ENCODE results near the gene CRTAC1.
A peak's percentile ranks its signal among the peaks of the same experiment; 100 is the strongest.

CRTAC1 gene

GRCh38 chr10:97868134-97868685 is 162.2 kb downstream of the CRTAC1 start:
- Histone ChIP-seq H3K4me2 (peak overlapping the region in 4 of 11 experiments; percentile 63 to 86 (median 82); a peak in 4 of 22 replicates), H4K20me1 (no peaks in the 10 kb centered on the region; a peak in 1 of 22 replicates), H3K27me3 (no peaks in the 10 kb centered on the region), H3K9ac (no peak overlapping the region), H3K27ac (no peak overlapping the region), H3K9me3 (replicated peaks in 1 of 11) (no peaks in the 10 kb centered on the region), H3K36me3 (no peaks in the 10 kb centered on the region), H3K4me3 (no peak overlapping the region), H3K4me1 (peaks cover 10 to 24% (median 17%) of the 10 kb centered on the region in 10 experiments)
- no peak for TF ChIP-seq Cebpa-rat (IDR thresholded peaks at IDR 0.05)

GRCh38 chr10:97867220-97867800 is 163.1 kb downstream of the CRTAC1 start:
- no peaks in the 10 kb centered on the region for H3K9me3 ChIP-seq (replicated peaks in 1 of 11)
- peaks cover 10 to 24% (median 17%) of the 10 kb centered on the region in 10 experiments for H3K4me1 ChIP-seq
- no peak overlapping the region for H3K4me2 ChIP-seq
- H3K4me3 ChIP-seq = no peak overlapping the region
- H3K27ac ChIP-seq = no peak overlapping the region
- no peaks in the 10 kb centered on the region for H3K27me3 ChIP-seq
- no peaks in the 10 kb centered on the region; a peak in 1 of 22 replicates for H4K20me1 ChIP-seq
- H3K9ac ChIP-seq = no peak overlapping the region
- no peaks in the 10 kb centered on the region for H3K36me3 ChIP-seq
- no peak for TF ChIP-seq Cebpa-rat (IDR thresholded peaks at IDR 0.05)

GRCh38 chr10:97866524-97867219 is 163.7 kb downstream of the CRTAC1 start:
- H3K27ac ChIP-seq = no peak overlapping the region
- H4K20me1 ChIP-seq = no peaks in the 10 kb centered on the region; a peak in 2 of 22 replicates
- no peak overlapping the region for H3K9ac ChIP-seq

GRCh38 chr10:97865488-97865887 is 164.9 kb downstream of the CRTAC1 start:
- TF ChIP-seq Cebpa-rat (IDR thresholded peaks at IDR 0.05) = no peak

More at GRCh38 chr10:97866524-97867219, 163.7 kb downstream of the CRTAC1 start:
- no peak for TF ChIP-seq Cebpa-rat (IDR thresholded peaks at IDR 0.05)
- no peaks in the 10 kb centered on the region for H3K27me3 ChIP-seq
- H3K4me2 ChIP-seq = no peak overlapping the region
- H3K36me3 ChIP-seq = no peaks in the 10 kb centered on the region
- H3K4me3 ChIP-seq = no peak overlapping the region
- peaks cover 13 to 24% (median 17%) of the 10 kb centered on the region in 10 experiments for H3K4me1 ChIP-seq
- no peaks in the 10 kb centered on the region for H3K9me3 ChIP-seq (replicated peaks in 1 of 11)

GRCh38 chr10:97863808-97864207 is 166.6 kb downstream of the CRTAC1 start:
- Histone ChIP-seq H3K9ac (no peak overlapping the region), H3K4me3 (no peak overlapping the region), H3K9me3 (replicated peaks in 1 of 11) (no peaks in the 10 kb centered on the region), H3K4me1 (peaks cover 2 to 21% (median 7%) of the 10 kb centered on the region in 10 experiments), H3K36me3 (no peaks in the 10 kb centered on the region), H4K20me1 (no peaks in the 10 kb centered on the region; a peak in 2 of 22 replicates), H3K4me2 (no peak overlapping the region), H3K27me3 (no peaks in the 10 kb centered on the region), H3K27ac (no peak overlapping the region)
- TF ChIP-seq Cebpa-rat (IDR thresholded peaks at IDR 0.05) = no peak

More at GRCh38 chr10:97865488-97865887, 164.9 kb downstream of the CRTAC1 start:
- H3K4me2 ChIP-seq = no peak overlapping the region
- H3K27me3 ChIP-seq = no peaks in the 10 kb centered on the region
- H3K36me3 ChIP-seq = no peaks in the 10 kb centered on the region
- no peak overlapping the region for H3K9ac ChIP-seq
- H3K27ac ChIP-seq = no peak overlapping the region
- no peak overlapping the region for H3K4me3 ChIP-seq
- H3K9me3 ChIP-seq (replicated peaks in 1 of 11) = no peaks in the 10 kb centered on the region
- no peaks in the 10 kb centered on the region; a peak in 2 of 22 replicates for H4K20me1 ChIP-seq
- H3K4me1 ChIP-seq = peaks cover 14 to 24% (median 22%) of the 10 kb centered on the region in 10 experiments

GRCh38 chr10:97861924-97862323 is 168.5 kb downstream of the CRTAC1 start:
- peak overlapping the region in 2 of 11 experiments; percentile 23 to 52; a peak in 3 of 22 replicates for H3K4me2 ChIP-seq
- peaks cover 0 to 39% (median 16%) of the 10 kb centered on the region in 10 experiments; a peak in 16 of 20 replicates for H3K4me1 ChIP-seq
- no peaks in the 10 kb centered on the region; a peak in 2 of 22 replicates for H4K20me1 ChIP-seq
- H3K9ac ChIP-seq = no peak overlapping the region
- no peak for TF ChIP-seq Cebpa-rat (IDR thresholded peaks at IDR 0.05)
- H3K27ac ChIP-seq = no peak overlapping the region
- no peak overlapping the region for H3K4me3 ChIP-seq
- no peaks in the 10 kb centered on the region for H3K9me3 ChIP-seq (replicated peaks in 1 of 11)
- no peaks in the 10 kb centered on the region for H3K27me3 ChIP-seq
- H3K36me3 ChIP-seq = no peaks in the 10 kb centered on the region

GRCh38 chr10:97861097-97861750 is 169.2 kb downstream of the CRTAC1 start:
- Histone ChIP-seq H3K4me1 (peaks cover 0 to 41% (median 16%) of the 10 kb centered on the region in 10 experiments; a peak in 16 of 20 replicates), H3K36me3 (no peaks in the 10 kb centered on the region), H3K9me3 (replicated peaks in 1 of 11) (no peaks in the 10 kb centered on the region), H3K4me2 (peak overlapping the region in 2 of 11 experiments; percentile 23 to 52; a peak in 3 of 22 replicates), H3K9ac (no peak overlapping the region), H3K27ac (no peak overlapping the region), H3K27me3 (no peaks in the 10 kb centered on the region), H3K4me3 (no peak overlapping the region), H4K20me1 (no peaks in the 10 kb centered on the region; a peak in 2 of 22 replicates)
- TF ChIP-seq Cebpa-rat (IDR thresholded peaks at IDR 0.05) = no peak

- H4K20me1 ChIP-seq = peaks cover 0 to 3% (median 0%) of the 10 kb centered on the region in 11 experiments; a peak in 2 of 22 replicates
- peak overlapping the region in 10 of 11 experiments; percentile 2 to 81 (median 69); a peak in 17 of 22 replicates for H3K4me2 ChIP-seq
- no peaks in the 10 kb centered on the region for H3K9me3 ChIP-seq (replicated peaks in 1 of 11)
- no peaks in the 10 kb centered on the region for H3K27me3 ChIP-seq
- H3K4me3 ChIP-seq = no peak overlapping the region
- H3K4me1 ChIP-seq = peaks cover 0 to 67% (median 21%) of the 10 kb centered on the region in 10 experiments; a peak in 17 of 20 replicates
- H3K27ac ChIP-seq = peak overlapping the region in 6 of 11 experiments; percentile 29 to 64 (median 46); a peak in 9 of 22 replicates
- TF ChIP-seq Cebpa-rat (IDR thresholded peaks at IDR 0.05) = peak in 4 of 11 experiments; percentile 13 to 60 (median 40); a peak in 2 of 22 replicates
- peak overlapping the region in 2 of 11 experiments; percentile 26 to 36; a peak in 4 of 22 replicates for H3K9ac ChIP-seq
- H3K36me3 ChIP-seq = no peaks in the 10 kb centered on the region
Observed at GRCh38 chr10:97858001-97858439, 172.4 kb downstream of the CRTAC1 start.

Data from BLaER1 treated with 17β-estradiol and CSF1 and Interleukin-3, amounts not matched to agents 10 nM and 100 nM (cell line).